GM18499 (cell line): ENCODE data around the gene MIP.
"Not testable (repeated sequence)": the region's sequence is repeated elsewhere in the genome, so short reads cannot be mapped to it uniquely, and the experiment has no call there.

Experiments used
- ATAC-seq: cut with Tn5 transposase; IDR thresholded peaks from one replicate; pipeline ENCODE4 v1.9.1; 2021; ENCODE audit warnings: moderate number of reproducible peaks; ENCODE audit not compliant: insufficient read depth, unreplicated experiment

The MIP gene

DNA sequence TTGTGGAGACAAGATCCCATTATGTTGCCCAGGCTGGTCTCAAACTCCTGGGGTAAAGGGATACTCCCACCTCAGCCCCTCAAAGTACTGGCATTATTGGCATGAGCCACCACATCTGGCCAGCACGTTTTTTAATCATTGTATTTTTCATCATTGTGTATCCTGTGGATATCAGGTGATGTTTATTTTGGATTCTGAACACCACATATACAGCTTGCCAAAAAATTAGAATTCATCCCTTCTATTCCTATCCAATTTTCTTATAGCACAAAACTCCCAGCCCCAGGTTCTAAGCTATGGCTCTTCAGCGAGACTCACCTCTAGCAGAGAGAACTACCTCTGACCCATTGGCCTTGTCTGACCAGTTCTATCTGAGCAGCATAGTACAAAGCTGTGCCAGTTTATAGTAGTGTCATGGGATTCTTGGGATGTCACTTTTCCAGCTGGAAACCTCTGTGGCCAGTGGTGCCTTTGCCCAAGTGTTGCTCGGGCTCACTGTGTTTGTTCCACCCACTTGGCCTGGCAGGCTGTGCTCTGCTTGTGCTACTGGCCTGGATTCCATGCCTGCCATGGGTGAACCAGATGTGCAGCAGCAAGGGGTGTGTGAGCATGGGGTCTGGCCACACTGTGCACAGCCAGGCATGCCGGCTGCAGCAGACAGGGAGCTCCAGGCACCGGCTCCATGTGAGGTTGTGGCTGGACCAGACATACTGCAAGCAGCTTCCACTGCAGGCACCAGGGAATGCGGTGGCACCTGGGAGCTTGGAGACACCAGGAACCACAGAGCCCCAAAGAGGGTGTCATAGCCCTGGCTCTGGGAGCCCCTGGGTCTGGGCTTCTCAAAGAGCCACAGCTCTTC lies 42.4 kb downstream of the MIP start:
- ATAC-seq, result no peak

DNA sequence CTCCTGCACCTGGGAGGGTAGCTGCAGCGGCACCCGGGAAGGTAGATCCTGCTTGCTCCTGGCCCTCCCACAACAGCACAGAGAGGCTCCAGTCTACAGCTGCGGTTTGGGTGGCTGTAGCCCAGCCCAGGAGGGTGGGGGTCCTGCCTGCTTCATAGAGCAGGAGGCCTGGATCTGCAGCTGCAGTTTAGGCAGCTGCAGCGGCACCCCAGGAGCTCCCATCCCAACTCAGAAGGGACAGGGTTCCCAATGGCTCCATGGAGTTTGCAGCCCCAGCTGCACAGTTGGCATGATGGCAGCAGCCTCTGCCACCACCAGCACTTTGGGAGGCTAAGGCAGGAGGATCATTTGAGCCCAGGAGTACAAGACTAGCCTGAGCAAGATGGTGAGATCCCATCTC lies 43.7 kb downstream of the MIP start:
- no peak for ATAC-seq

DNA sequence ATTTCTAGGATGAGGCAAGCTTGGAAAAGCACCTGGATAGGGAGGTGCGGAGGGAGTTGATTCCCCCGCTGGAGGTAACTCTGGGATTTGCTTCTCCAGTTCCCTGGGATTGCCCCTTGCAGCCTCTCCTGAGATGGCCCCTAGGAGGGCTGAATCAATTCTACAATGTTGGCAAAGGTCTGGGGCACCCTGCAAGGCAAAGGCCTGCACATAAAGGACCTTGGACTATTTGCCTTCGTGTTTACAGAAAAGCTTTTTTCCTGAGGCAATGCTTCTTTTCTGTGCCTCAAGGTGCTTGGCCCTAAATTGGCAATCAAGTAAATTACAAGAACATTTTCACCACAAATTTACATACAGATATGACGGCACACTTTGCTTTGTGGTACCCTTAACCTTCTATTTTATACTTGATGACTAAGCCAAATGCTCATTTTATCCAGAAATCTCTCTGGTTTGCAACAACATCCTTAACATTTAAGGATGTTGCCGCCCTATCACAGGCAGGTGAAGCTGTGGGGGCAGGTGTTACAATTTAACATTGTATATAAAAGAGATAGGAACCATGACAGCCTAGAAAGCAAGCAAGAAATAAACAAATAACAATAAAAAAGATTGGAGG lies 45.5 kb downstream of the MIP start:
- ATAC-seq, result no peak

DNA sequence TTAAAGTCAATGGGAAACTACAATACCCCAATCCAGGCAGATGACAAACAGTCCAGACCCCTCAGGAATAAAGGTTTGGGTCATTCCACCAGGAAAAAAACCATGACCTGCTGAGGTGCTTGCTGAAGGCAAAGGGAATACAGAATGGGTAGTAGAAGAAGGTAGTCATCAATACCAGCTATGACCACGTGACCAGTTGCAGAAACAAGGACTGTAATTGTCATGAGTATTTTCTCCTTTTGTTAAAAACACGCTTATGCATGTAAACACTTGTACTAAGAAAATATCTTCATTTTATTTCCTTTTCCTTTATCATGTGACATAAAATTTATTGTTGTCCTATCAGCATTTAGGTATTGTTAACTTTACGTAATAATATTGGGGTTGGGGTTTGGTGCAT lies 50.2 kb downstream of the MIP start:
- ATAC-seq, result not testable (repeated sequence)

DNA sequence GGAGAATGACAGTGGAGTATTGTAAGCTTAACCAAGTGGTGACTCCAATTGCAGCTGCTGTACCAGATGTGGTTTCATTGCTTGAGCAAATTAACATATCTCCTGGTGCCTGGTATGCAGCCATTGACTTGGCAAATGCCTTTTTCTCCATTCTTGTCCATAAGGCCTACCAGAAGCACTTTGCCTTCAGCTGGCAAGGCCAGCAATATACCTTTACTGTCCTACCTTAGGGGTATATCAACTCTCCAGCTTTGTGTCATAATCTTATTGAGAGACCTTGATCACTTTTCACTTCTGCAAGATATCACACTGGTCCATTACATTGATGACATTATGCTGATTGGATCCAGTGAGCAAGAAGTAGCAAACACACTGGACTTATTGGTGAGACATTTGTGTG lies 52.8 kb downstream of the MIP start:
- not testable (repeated sequence) for ATAC-seq

DNA sequence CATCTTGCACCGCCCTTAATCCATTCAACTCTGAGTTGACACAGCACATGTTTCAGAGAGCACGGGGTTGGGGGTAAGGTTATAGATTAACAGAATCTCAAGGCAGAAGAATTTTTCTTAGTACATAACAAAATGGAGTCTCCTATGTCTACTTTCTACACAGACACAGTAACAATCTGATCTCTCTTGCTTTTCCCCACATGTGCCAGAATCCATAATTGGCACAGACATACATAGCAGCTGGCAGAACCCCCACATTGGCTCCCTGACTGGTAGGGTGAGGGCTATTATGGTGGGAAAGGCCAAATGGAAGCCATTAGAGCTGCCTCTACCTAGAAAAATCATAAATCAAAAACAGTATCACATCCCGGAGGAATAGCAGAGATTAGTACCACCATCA lies 53.3 kb downstream of the MIP start:
- ATAC-seq, result not testable (repeated sequence)
